Measurements from ENCODE around the gene USH2A. TPM values are rescaled to one million over a fixed set of nuclear protein-coding genes. Genes with fewer than 3 reads are reported as not detected.

USH2A gene
- polyA plus RNA-seq, 1 donor from 2014 or later, result not detected

DNA sequence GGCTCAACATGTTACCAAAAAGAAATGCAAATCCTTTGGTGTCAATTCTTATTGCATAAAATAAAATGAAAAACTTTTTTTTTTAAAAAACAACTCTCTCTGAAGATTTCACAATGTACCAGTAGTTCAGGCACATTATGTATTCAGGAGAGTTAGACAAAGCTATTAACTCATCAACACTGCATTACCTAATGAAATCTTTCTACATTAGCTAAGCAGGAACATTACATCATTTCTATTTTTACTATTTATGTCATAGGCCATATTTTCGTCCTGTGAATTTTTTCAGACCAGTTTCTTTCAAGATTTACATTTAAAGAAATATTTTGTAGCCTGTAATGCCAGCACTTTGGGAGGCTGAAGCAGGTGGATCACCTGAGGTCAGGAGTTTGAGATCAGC lies 366.2 kb downstream of the USH2A start:
- Mint-ChIP-seq H3K4me1 (no peaks in the 10 kb centered on the region), H3K27ac (no peak overlapping the region), H3K27me3 (peaks cover 3% of the 10 kb centered on the region), H3K9me3 (peaks cover 0 to 3% (median 0%) of the 10 kb centered on the region in 3 donors), H3K4me3 (no peak overlapping the region), H3K36me3 (no peaks in the 10 kb centered on the region)

DNA sequence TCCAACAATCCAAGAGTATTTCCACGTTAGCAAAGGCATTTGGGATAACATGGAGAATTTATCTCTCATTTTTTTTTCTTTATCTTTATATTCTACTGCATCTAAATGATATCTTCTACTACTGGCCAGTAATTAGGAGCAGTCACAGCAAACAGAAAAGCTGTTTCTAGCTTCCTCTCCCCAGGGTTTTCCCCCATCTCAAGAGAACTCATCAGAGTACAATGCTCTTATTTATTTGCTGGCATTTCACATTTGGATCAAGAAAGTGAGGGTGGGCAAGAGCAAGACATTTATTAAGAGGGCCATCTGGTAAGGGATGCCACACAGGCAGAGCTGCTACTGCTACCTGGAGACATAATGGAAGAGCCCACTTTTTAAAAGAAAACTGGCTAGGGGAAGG lies 368.2 kb downstream of the USH2A start:
- no peaks in the 10 kb centered on the region for H3K36me3 Mint-ChIP-seq
- H3K4me3 Mint-ChIP-seq, result no peak overlapping the region
- H3K9me3 Mint-ChIP-seq, result peaks cover 0 to 3% (median 0%) of the 10 kb centered on the region in 3 donors
- H3K27ac Mint-ChIP-seq, result no peak overlapping the region
- H3K27me3 Mint-ChIP-seq, result no peaks in the 10 kb centered on the region
- H3K4me1 Mint-ChIP-seq, result no peaks in the 10 kb centered on the region

DNA sequence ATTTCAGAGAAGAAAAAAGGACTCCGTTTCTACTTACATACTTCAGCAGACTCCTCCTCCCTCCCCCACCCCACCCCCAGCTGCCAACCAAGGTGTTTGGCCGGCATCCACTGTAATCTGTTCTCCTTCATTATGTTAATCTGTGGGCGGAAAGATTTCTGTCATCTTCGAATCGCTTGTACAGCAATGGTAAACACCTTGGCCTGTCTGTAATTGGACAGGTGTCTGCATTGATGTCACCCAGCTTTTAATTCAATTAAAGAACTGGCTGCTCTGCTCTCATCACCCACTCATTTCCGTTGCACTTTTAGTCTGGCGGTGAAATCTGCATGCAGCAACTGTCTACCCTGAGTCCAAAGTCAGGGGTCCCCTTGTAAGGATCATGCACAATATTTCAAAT lies 368.6 kb downstream of the USH2A start:
- Mint-ChIP-seq H3K4me1 (no peaks in the 10 kb centered on the region), H3K36me3 (no peaks in the 10 kb centered on the region), H3K27me3 (no peaks in the 10 kb centered on the region), H3K27ac (no peak overlapping the region), H3K9me3 (peaks cover 0 to 6% (median 0%) of the 10 kb centered on the region in 3 donors), H3K4me3 (no peak overlapping the region)

DNA sequence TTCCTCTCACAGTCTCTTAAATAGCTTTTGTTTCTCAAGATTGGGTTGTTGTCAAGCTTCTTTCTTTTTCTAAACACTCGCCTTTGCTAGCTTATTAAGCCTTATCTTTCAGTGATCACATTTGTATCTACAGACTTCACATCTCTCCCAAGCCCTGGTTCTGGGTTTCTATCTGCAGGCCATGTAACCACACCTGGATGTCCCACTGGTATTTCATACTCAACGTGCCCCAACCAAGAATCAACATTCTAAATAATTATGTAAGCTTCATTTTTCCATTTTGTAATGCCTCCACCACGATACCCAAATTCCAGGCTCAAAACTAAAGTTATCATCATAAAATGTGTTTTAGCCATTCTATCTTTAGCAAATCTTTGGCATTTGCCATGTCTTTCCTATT lies 372.2 kb downstream of the USH2A start:
- Mint-ChIP-seq H3K36me3 (no peaks in the 10 kb centered on the region), H3K27me3 (no peaks in the 10 kb centered on the region), H3K27ac (peak overlapping the region in 1 of 3 donors; percentile 21), H3K9me3 (peaks cover 0 to 4% (median 0%) of the 10 kb centered on the region in 3 donors), H3K4me3 (no peak overlapping the region), H3K4me1 (no peaks in the 10 kb centered on the region)

DNA sequence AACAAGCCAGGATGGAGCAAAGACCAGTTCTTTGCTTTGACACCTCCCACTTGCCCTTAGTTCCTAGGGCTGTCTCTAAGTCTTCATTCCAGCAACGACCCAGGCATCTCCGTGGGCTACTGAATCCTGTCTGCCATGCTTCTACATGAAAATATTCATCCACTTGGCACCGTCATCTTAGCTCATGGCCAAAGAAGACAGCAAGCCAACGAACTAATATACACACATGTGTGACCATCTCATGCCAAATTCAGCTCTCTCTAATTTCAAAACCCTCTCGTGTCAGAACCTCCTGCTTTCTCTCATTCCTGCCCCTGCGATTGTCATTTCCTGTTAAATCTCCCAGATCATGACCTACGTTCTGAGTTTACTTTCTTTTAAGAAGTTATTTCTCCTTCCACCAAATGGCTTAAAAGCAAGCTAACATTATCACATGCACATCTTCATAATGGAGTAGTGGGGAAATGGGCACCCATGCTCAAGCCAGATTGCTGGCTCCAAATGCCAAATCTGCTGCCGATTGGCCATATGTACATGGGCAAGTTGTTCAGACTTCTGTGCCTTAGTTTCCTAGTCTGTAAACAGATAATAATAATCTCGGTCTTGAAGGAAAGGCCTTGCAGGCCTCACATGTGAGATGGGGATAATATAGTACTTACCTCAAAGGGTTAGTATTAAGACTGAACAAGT lies 373.4 kb downstream of the USH2A start:
- H3K4me1 Mint-ChIP-seq, result no peaks in the 10 kb centered on the region
- peak overlapping the region in 1 of 4 donors; percentile 1 for H3K4me3 Mint-ChIP-seq
- no peak overlapping the region for H3K27ac Mint-ChIP-seq
- H3K27me3 Mint-ChIP-seq, result no peaks in the 10 kb centered on the region
- H3K9me3 Mint-ChIP-seq, result peaks cover 0 to 3% (median 0%) of the 10 kb centered on the region in 3 donors
- H3K36me3 Mint-ChIP-seq, result no peaks in the 10 kb centered on the region

DNA sequence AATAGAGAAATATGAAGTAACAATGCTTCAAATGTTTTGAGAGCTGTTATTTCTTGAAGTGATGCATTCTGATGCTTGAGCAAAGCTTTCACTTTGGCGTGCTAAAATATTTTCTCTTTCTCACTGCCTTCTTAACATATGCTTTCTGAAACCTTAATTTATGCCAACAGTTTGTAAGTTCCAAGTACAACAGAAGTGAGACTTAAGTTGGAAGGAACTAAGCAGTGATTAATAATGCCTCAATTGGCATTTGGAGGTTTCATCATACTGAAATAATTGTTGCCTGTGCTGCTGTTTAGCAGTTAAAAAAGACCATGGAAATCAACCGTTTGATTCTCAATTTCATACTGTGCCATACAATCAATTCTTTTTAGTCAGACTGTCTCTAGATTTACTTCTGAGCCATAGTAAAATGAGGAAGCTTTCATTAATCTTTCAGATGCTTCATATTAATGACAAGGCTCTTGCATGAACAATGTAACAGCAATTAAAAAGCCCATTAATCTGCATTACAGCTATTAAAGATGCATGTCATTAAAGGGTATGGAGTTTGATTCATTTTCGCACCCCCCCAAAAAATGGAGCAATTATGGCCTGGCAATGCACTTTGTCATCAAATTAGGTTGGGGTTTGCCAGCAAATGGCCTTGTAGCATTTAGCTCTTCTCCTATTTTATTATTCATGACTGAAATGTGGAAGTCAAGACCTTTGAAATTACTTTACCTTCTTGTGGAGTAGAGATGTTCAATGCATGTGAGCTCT lies 375.3 kb downstream of the USH2A start:
- H3K9me3 Mint-ChIP-seq, result peaks cover 0 to 3% (median 0%) of the 10 kb centered on the region in 3 donors
- no peak overlapping the region for H3K4me3 Mint-ChIP-seq
- H3K36me3 Mint-ChIP-seq, result no peaks in the 10 kb centered on the region
- no peaks in the 10 kb centered on the region for H3K4me1 Mint-ChIP-seq
- H3K27me3 Mint-ChIP-seq, result no peaks in the 10 kb centered on the region
- no peak overlapping the region for H3K27ac Mint-ChIP-seq

DNA sequence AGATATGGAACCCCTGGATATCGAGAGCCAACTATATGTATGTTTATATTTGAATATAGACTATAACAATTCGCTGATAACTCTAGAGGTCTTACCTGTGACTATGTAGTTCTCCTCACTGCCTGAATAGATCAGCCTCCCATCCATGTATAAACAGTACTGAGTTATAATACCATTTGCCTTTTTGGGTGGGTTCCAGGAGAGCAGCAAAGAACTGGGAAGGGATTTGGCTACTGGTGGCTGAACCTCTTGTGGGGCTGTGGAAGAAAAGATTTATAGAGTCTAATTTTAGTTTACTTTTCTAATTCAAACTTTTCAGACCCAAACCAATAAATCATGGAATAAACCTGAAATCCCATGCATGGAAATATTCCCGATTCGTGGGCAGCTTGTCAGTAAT lies 376.9 kb downstream of the USH2A start:
- H3K9me3 Mint-ChIP-seq, result peaks cover 0 to 3% (median 0%) of the 10 kb centered on the region in 3 donors
- H3K27me3 Mint-ChIP-seq, result no peaks in the 10 kb centered on the region
- no peaks in the 10 kb centered on the region for H3K36me3 Mint-ChIP-seq
- H3K27ac Mint-ChIP-seq, result no peak overlapping the region
- no peaks in the 10 kb centered on the region for H3K4me1 Mint-ChIP-seq
- no peak overlapping the region for H3K4me3 Mint-ChIP-seq

DNA sequence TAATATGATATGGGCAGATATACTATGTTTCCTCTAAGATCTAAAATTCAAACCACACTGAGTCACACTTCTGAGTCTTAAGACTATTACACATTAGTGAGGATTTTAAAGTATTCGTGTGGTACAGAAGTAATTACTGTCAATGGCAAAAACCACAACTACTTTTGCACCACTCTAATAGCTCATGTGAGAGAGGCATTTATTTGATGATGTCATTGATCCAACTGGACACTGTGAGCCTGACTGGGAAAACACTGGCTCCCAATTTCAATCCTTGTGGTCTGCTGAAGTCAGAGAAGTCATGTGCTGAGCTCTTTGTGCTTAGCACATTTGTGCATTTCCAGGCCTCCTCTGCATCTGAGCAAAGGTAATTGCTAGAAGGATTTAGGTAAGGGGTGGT lies 377.8 kb downstream of the USH2A start:
- H3K4me3 Mint-ChIP-seq, result no peak overlapping the region
- H3K27ac Mint-ChIP-seq, result no peak overlapping the region
- H3K9me3 Mint-ChIP-seq, result peaks cover 0 to 3% (median 0%) of the 10 kb centered on the region in 3 donors
- H3K36me3 Mint-ChIP-seq, result no peaks in the 10 kb centered on the region
- no peaks in the 10 kb centered on the region for H3K4me1 Mint-ChIP-seq
- no peaks in the 10 kb centered on the region for H3K27me3 Mint-ChIP-seq

DNA sequence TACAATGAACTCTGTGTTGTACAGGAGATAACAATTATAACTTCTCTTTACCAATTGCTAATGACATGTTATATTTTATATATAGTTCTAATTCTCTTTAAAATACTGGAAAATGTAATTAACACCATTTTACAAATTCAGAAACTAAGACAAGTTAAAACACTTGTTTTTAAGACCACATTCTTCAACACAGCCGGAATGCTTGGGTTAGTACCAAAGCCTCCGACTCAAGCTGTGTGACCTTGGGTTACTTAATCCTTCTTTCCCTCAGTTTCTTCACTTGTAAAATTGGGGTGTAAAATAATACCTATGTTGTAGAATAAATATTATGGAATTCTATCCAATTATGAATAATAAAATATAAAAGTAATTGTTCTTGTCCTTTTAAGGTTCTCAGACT lies 378.7 kb downstream of the USH2A start:
- no peak overlapping the region for H3K4me3 Mint-ChIP-seq
- no peaks in the 10 kb centered on the region for H3K27me3 Mint-ChIP-seq
- no peaks in the 10 kb centered on the region for H3K36me3 Mint-ChIP-seq
- H3K9me3 Mint-ChIP-seq, result no peaks in the 10 kb centered on the region
- no peak overlapping the region for H3K27ac Mint-ChIP-seq
- no peaks in the 10 kb centered on the region for H3K4me1 Mint-ChIP-seq

DNA sequence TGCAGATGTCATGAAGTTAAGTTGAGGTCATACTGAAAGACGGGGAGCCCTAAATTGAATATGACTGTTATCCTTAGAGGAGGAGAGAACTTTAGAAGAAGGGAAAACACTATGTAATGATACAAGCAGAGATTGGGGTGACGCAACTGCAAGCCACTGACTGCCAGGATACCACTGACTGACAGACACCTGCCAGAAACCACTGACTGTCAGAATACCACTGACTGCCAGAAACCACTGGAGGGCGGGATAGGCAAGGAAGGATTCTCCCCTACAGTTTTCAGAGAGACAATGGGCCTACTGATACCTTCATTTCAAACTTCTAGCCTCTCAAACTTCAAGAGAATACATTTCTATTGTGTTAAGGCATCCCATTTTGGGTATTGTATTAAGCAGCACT lies 388.7 kb downstream of the USH2A start:
- Mint-ChIP-seq H3K27ac (no peak overlapping the region), H3K27me3 (peaks cover 4% of the 10 kb centered on the region), H3K4me1 (no peaks in the 10 kb centered on the region), H3K4me3 (no peak overlapping the region), H3K9me3 (peaks cover 0 to 1% (median 1%) of the 10 kb centered on the region in 3 donors), H3K36me3 (no peaks in the 10 kb centered on the region)

DNA sequence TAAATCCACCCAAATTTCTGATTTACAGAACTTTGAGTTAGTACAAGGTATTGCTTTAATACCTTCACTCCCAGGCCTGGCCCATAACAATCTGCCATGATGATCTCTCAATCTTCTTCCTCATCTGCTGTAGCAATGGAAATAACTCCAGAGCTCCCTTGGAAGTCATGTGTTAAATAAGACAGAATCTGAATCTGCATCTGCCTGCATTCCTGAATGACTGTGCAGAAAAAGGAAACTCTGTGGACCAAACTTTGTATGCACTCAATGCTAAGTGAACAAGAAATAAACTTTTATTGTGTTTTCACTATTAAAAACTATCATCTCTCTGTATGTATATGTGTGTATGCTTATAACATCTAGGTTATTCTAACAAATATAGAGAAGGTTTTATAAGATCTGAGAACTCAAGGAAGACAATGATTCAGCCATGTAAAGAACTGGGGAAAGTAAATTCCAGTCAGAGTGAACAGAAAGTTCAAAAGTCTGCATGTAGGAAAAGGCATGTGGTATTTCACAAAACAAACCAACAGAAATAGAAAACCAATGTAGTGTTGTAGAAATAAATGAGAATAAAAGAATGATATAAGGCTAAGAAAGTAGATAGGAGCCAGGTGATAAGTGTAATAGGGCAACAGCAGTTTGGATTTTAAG lies 390.2 kb downstream of the USH2A start:
- peaks cover 4% of the 10 kb centered on the region for H3K27me3 Mint-ChIP-seq
- no peaks in the 10 kb centered on the region for H3K4me1 Mint-ChIP-seq
- H3K27ac Mint-ChIP-seq, result peak overlapping the region in 1 of 3 donors; percentile 21
- peaks cover 0 to 1% (median 1%) of the 10 kb centered on the region in 3 donors for H3K9me3 Mint-ChIP-seq
- H3K4me3 Mint-ChIP-seq, result no peak overlapping the region
- no peaks in the 10 kb centered on the region for H3K36me3 Mint-ChIP-seq

DNA sequence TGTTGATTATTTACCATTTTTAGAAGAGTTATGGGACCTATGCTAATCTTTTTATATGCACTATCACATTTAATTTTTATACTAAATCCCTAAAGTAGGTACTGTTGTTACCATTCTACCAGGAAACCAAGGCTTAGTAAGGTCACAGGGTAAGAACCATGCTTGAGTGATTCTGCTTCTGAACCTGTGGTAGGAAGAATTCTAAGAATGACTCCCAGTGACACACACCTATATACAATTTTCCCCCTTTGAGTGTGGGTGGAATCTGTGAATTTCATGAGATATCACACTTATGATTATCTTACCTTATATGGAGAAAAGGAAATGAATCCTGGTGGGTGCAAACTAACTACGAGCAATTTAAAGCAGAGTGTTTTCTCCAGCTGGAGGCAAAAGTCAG lies 391.0 kb downstream of the USH2A start:
- no peak overlapping the region for H3K27ac Mint-ChIP-seq
- peaks cover 4% of the 10 kb centered on the region for H3K27me3 Mint-ChIP-seq
- no peak overlapping the region for H3K4me3 Mint-ChIP-seq
- no peaks in the 10 kb centered on the region for H3K36me3 Mint-ChIP-seq
- no peaks in the 10 kb centered on the region for H3K4me1 Mint-ChIP-seq
- H3K9me3 Mint-ChIP-seq, result peaks cover 0 to 1% (median 1%) of the 10 kb centered on the region in 3 donors

DNA sequence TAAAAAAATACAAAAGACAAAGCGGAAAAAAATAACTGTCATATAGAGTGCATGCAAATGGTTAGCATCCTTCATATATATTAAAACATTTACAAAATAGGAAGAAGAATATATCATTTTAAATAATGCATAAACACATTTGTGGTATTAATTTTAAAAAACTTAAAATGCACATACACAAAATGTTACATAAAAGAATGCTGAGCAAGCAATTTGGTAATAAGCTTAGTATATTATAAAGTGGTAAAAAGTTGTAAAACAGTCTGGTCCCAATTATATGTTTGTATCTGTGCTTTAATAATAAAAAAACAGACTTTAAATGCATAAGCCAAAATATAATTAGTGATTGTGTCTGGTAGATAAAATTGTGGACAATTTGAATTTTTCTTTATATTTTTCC lies 394.6 kb downstream of the USH2A start:
- no peak overlapping the region for H3K27ac Mint-ChIP-seq
- peaks cover 0 to 1% (median 0%) of the 10 kb centered on the region in 3 donors for H3K9me3 Mint-ChIP-seq
- H3K36me3 Mint-ChIP-seq, result no peaks in the 10 kb centered on the region
- no peak overlapping the region for H3K4me3 Mint-ChIP-seq
- peaks cover 4% of the 10 kb centered on the region for H3K27me3 Mint-ChIP-seq
- H3K4me1 Mint-ChIP-seq, result no peaks in the 10 kb centered on the region

DNA sequence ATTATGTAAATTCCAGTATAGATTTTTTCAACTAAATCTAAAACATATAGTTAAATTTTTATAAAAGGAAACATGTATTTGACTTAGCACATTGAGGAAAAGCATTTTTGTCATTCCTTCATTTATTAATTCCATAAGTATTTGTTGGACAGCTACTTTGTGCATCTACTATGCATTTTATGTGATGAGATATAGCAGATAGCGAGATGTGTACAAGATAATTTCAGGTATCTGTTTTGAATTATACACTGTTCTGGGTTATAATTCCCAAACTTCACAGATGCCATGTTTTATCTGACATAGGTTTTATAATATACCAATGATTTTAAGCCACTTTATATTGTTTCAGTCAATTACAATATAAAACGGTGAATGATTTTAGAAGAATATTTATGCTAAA lies 398.7 kb downstream of the USH2A start:
- H3K4me3 Mint-ChIP-seq, result no peak overlapping the region
- no peak overlapping the region for H3K27ac Mint-ChIP-seq
- peaks cover 0 to 4% (median 1%) of the 10 kb centered on the region in 3 donors for H3K9me3 Mint-ChIP-seq
- H3K4me1 Mint-ChIP-seq, result no peaks in the 10 kb centered on the region
- no peaks in the 10 kb centered on the region for H3K36me3 Mint-ChIP-seq
- no peaks in the 10 kb centered on the region for H3K27me3 Mint-ChIP-seq

DNA sequence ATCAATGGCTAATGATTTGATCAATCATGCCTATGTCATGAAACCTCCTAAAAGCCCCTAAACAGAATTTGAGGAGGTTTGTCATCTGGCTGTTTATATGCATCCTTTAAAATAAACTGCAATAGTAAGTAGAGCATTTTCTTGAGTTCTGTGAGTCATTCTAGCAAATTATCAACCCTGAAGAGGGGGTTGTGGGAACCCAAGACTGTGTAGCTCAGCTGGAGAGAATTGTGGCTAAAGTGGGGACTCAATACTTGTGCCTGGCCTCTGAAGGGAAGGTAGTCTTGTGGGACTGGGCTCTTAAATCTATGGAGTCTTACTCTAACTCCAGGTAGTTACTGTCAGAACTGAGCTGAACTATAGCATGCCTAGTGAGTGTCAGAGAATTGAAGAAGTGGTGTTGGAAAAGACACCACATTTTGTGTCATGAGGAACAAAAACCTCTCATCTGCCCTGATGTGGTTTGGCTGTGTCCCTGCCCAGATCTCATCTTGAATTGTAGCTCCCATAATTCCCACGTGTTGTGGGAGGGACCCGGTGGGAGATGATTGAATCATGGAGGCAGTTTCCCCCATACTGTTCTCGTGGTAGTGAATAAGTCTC lies 402.4 kb downstream of the USH2A start:
- H3K27ac Mint-ChIP-seq, result no peak overlapping the region
- peaks cover 2 to 4% (median 3%) of the 10 kb centered on the region in 3 donors for H3K9me3 Mint-ChIP-seq
- H3K4me1 Mint-ChIP-seq, result no peaks in the 10 kb centered on the region
- no peak overlapping the region for H3K4me3 Mint-ChIP-seq
- H3K36me3 Mint-ChIP-seq, result no peaks in the 10 kb centered on the region
- no peaks in the 10 kb centered on the region for H3K27me3 Mint-ChIP-seq
